GM12878 (cell line): Measurements from ENCODE around the gene HEPACAM. TPM values are rescaled to one million over a fixed set of nuclear protein-coding genes. Genes with fewer than 3 reads are reported as not detected.

ENCODE experiments used
- BCL11A ChIP-seq: IDR thresholded peaks from 2 replicates; pipeline ENCODE4 v1.6.1; 2011; ENCODE audit warnings: low read depth, low read length
- SUPT20H ChIP-seq: IDR thresholded peaks from 2 replicates; pipeline ENCODE4 v1.6.1; 2011; ENCODE audit warnings: low read depth, mild to moderate bottlenecking, low read length, moderate library complexity, borderline replicate concordance; ENCODE audit not compliant: control insufficient read depth
- polyA plus RNA-seq, 11 experiments: library from polyadenylated mRNA; depleted of rRNA in 4 of 11; unstranded in 6 of 11; stranded (reverse) in 5 of 11; fragments of >200 nt; fragmentation: Nextera tagmentation in 4 of 11; fragmentation: Illumina TruSeq in 1 of 11; extraction: Ambion mirVana in 4 of 11; extraction: Trizol in 1 of 11; gene quantifications; 1 replicate in 1 of 11; 2 replicates in 10 of 11; pipeline versions ENCODE4 v1.2.1 to v1.2.3, GENCODE V29; 2011 to 2016; ENCODE audit warnings: inconsistent platforms in 2 of 11, missing spikeins in 2 of 11, low read depth in 1 of 11
- total RNA-seq, 4 experiments: library from RNA; depleted of rRNA in 3 of 4; stranded (reverse); fragments of >200 nt in 3 of 4; fragmentation: Illumina TruSeq in 1 of 4; extraction: Trizol in 1 of 4; gene quantifications; 2 replicates each; pipeline versions ENCODE4 v1.2.1 to v1.2.3, GENCODE V29; 2013 to 2021

HEPACAM gene
- total and polyA plus RNA-seq, 10 of the 15 experiments (the other 5 are each of a cell fraction or from before 2014, with no cell fraction given): 0.03 TPM; not detected in 9

- no peak for TF ChIP-seq BCL11A
- TF ChIP-seq SUPT20H: no peak
These were observed 66.5 kb downstream of the HEPACAM start (continued) for GRCh38 chr11:124869331-124869730.

Other genes with a start within 250 kb of the HEPACAM start
Only the 7 nearest of the 11 such genes appear.
- 16.3 and 20.6 TPM in 2 replicates for gene ESAM, start 173.8 kb downstream of the HEPACAM start, total RNA-seq (2014; rRNA removed)
- 9.2 and 9.4 TPM in 2 replicates for gene ESAM, start 173.8 kb downstream of the HEPACAM start, total RNA-seq (2014; rRNA removed; fragmentation: Illumina TruSeq; extraction: Trizol)
- gene ESAM, start 173.8 kb downstream of the HEPACAM start, total RNA-seq (2021): 26.1 and 26.9 TPM in 2 replicates
- 5.7 and 15.3 TPM in 2 replicates for gene ESAM, start 173.8 kb downstream of the HEPACAM start, polyA plus RNA-seq (2011; rRNA removed)
- 14.4 and 18.4 TPM in 2 replicates for gene ESAM, start 173.8 kb downstream of the HEPACAM start, polyA plus RNA-seq (2014; fragmentation: Illumina TruSeq; extraction: Trizol)
- 1 to 10 TPM; 2.7 to 6.9 TPM for gene ESAM, start 173.8 kb downstream of the HEPACAM start, polyA plus RNA-seq (2014; fragmentation: Nextera tagmentation; extraction: Ambion mirVana)
- 22.3 and 24.6 TPM in 2 replicates for gene ESAM, start 173.8 kb downstream of the HEPACAM start, polyA plus RNA-seq (2014; rRNA removed)
- gene ESAM, start 173.8 kb downstream of the HEPACAM start, polyA plus RNA-seq (2016; fragmentation: Nextera tagmentation; extraction: Ambion mirVana): 10 to 100 TPM; 34.2 to 43.6 TPM
- gene MSANTD2, start 135.6 kb downstream of the HEPACAM start, total RNA-seq (2014; rRNA removed): 12.0 and 13.7 TPM in 2 replicates
- 10.6 and 11.2 TPM in 2 replicates for gene MSANTD2, start 135.6 kb downstream of the HEPACAM start, total RNA-seq (2014; rRNA removed; fragmentation: Illumina TruSeq; extraction: Trizol)
- gene MSANTD2, start 135.6 kb downstream of the HEPACAM start, total RNA-seq (2021): 8.7 and 9.0 TPM in 2 replicates
- gene MSANTD2, start 135.6 kb downstream of the HEPACAM start, polyA plus RNA-seq (2011; rRNA removed): 7.2 and 10.4 TPM in 2 replicates
- gene MSANTD2, start 135.6 kb downstream of the HEPACAM start, polyA plus RNA-seq (2014; fragmentation: Illumina TruSeq; extraction: Trizol): 11.6 and 17.5 TPM in 2 replicates
- gene MSANTD2, start 135.6 kb downstream of the HEPACAM start, polyA plus RNA-seq (2014; fragmentation: Nextera tagmentation; extraction: Ambion mirVana): 1 to 10 TPM; 3.0 to 4.1 TPM
- 12.4 and 13.8 TPM in 2 replicates for gene MSANTD2, start 135.6 kb downstream of the HEPACAM start, polyA plus RNA-seq (2014; rRNA removed)
- gene MSANTD2, start 135.6 kb downstream of the HEPACAM start, polyA plus RNA-seq (2016; fragmentation: Nextera tagmentation; extraction: Ambion mirVana): 1 to 10 TPM; 6.4 to 7.0 TPM
- gene ROBO3, start 70.6 kb downstream of the HEPACAM start, total RNA-seq (2014; rRNA removed): 0.23 and 0.65 TPM in 2 replicates
- 0.31 TPM in 1 of 2 replicates, not detected in the other for gene ROBO3, start 70.6 kb downstream of the HEPACAM start, total RNA-seq (2014; rRNA removed; fragmentation: Illumina TruSeq; extraction: Trizol)
- gene ROBO3, start 70.6 kb downstream of the HEPACAM start, total RNA-seq (2021): 0.24 and 0.36 TPM in 2 replicates
- 0.18 and 0.32 TPM in 2 replicates for gene ROBO3, start 70.6 kb downstream of the HEPACAM start, polyA plus RNA-seq (2011; rRNA removed)
- 0.10 TPM in 1 of 2 replicates, not detected in the other for gene ROBO3, start 70.6 kb downstream of the HEPACAM start, polyA plus RNA-seq (2014; fragmentation: Illumina TruSeq; extraction: Trizol)
- not detected for gene ROBO3, start 70.6 kb downstream of the HEPACAM start, polyA plus RNA-seq (2014; fragmentation: Nextera tagmentation; extraction: Ambion mirVana)
- 0.63 and 0.67 TPM in 2 replicates for gene ROBO3, start 70.6 kb downstream of the HEPACAM start, polyA plus RNA-seq (2014; rRNA removed)
- gene ROBO3, start 70.6 kb downstream of the HEPACAM start, polyA plus RNA-seq (2016; fragmentation: Nextera tagmentation; extraction: Ambion mirVana): under 1 TPM; 0.31 to 0.63 TPM
- not detected in 2 replicates for gene ROBO4, start 38.2 kb downstream of the HEPACAM start, total RNA-seq (2014; rRNA removed)
- not detected in 2 replicates for gene ROBO4, start 38.2 kb downstream of the HEPACAM start, total RNA-seq (2014; rRNA removed; fragmentation: Illumina TruSeq; extraction: Trizol)
- gene ROBO4, start 38.2 kb downstream of the HEPACAM start, total RNA-seq (2021): 0.21 TPM in 1 of 2 replicates, not detected in the other
- gene ROBO4, start 38.2 kb downstream of the HEPACAM start, polyA plus RNA-seq (2011; rRNA removed): not detected in 2 replicates
- not detected in 2 replicates for gene ROBO4, start 38.2 kb downstream of the HEPACAM start, polyA plus RNA-seq (2014; fragmentation: Illumina TruSeq; extraction: Trizol)
- not detected for gene ROBO4, start 38.2 kb downstream of the HEPACAM start, polyA plus RNA-seq (2014; fragmentation: Nextera tagmentation; extraction: Ambion mirVana)
- gene ROBO4, start 38.2 kb downstream of the HEPACAM start, polyA plus RNA-seq (2014; rRNA removed): not detected in 2 replicates
- not detected for gene ROBO4, start 38.2 kb downstream of the HEPACAM start, polyA plus RNA-seq (2016; fragmentation: Nextera tagmentation; extraction: Ambion mirVana)
- not detected in 2 replicates for gene HEPN1, start 16.8 kb downstream of the HEPACAM start, total RNA-seq (2014; rRNA removed)
- not detected in 2 replicates for gene HEPN1, start 16.8 kb downstream of the HEPACAM start, total RNA-seq (2014; rRNA removed; fragmentation: Illumina TruSeq; extraction: Trizol)
- not detected in 2 replicates for gene HEPN1, start 16.8 kb downstream of the HEPACAM start, total RNA-seq (2021)
- gene HEPN1, start 16.8 kb downstream of the HEPACAM start, polyA plus RNA-seq (2011; rRNA removed): not detected in 2 replicates
- gene HEPN1, start 16.8 kb downstream of the HEPACAM start, polyA plus RNA-seq (2014; fragmentation: Illumina TruSeq; extraction: Trizol): not detected in 2 replicates
- gene HEPN1, start 16.8 kb downstream of the HEPACAM start, polyA plus RNA-seq (2014; fragmentation: Nextera tagmentation; extraction: Ambion mirVana): not detected
- not detected in 2 replicates for gene HEPN1, start 16.8 kb downstream of the HEPACAM start, polyA plus RNA-seq (2014; rRNA removed)
- not detected for gene HEPN1, start 16.8 kb downstream of the HEPACAM start, polyA plus RNA-seq (2016; fragmentation: Nextera tagmentation; extraction: Ambion mirVana)
- 3.2 and 3.3 TPM in 2 replicates for gene CCDC15, start 18.2 kb upstream of the HEPACAM start, total RNA-seq (2014; rRNA removed)
- 5.3 and 5.4 TPM in 2 replicates for gene CCDC15, start 18.2 kb upstream of the HEPACAM start, total RNA-seq (2014; rRNA removed; fragmentation: Illumina TruSeq; extraction: Trizol)
- gene CCDC15, start 18.2 kb upstream of the HEPACAM start, total RNA-seq (2021): 2.3 and 3.2 TPM in 2 replicates
- 3.4 and 5.9 TPM in 2 replicates for gene CCDC15, start 18.2 kb upstream of the HEPACAM start, polyA plus RNA-seq (2011; rRNA removed)
- gene CCDC15, start 18.2 kb upstream of the HEPACAM start, polyA plus RNA-seq (2014; fragmentation: Illumina TruSeq; extraction: Trizol): 3.8 and 5.7 TPM in 2 replicates
- gene CCDC15, start 18.2 kb upstream of the HEPACAM start, polyA plus RNA-seq (2014; fragmentation: Nextera tagmentation; extraction: Ambion mirVana): 1 to 10 TPM; 2.0 to 2.8 TPM
- gene CCDC15, start 18.2 kb upstream of the HEPACAM start, polyA plus RNA-seq (2014; rRNA removed): 1.6 and 2.1 TPM in 2 replicates
- gene CCDC15, start 18.2 kb upstream of the HEPACAM start, polyA plus RNA-seq (2016; fragmentation: Nextera tagmentation; extraction: Ambion mirVana): 1 to 10 TPM; 4.1 to 4.4 TPM
- 2.4 and 2.7 TPM in 2 replicates for gene SLC37A2, start 127.3 kb upstream of the HEPACAM start, total RNA-seq (2014; rRNA removed)
- gene SLC37A2, start 127.3 kb upstream of the HEPACAM start, total RNA-seq (2014; rRNA removed; fragmentation: Illumina TruSeq; extraction: Trizol): 1.3 and 1.4 TPM in 2 replicates
- gene SLC37A2, start 127.3 kb upstream of the HEPACAM start, total RNA-seq (2021): 3.0 and 3.4 TPM in 2 replicates
- 8.3 and 9.8 TPM in 2 replicates for gene SLC37A2, start 127.3 kb upstream of the HEPACAM start, polyA plus RNA-seq (2011; rRNA removed)
- gene SLC37A2, start 127.3 kb upstream of the HEPACAM start, polyA plus RNA-seq (2014; fragmentation: Illumina TruSeq; extraction: Trizol): 1.4 and 1.7 TPM in 2 replicates
- under 1 TPM; 0.26 to 0.29 TPM for gene SLC37A2, start 127.3 kb upstream of the HEPACAM start, polyA plus RNA-seq (2014; fragmentation: Nextera tagmentation; extraction: Ambion mirVana)
- gene SLC37A2, start 127.3 kb upstream of the HEPACAM start, polyA plus RNA-seq (2014; rRNA removed): 2.5 and 2.7 TPM in 2 replicates
- 1 to 10 TPM in 1 of 2 experiments, under 1 TPM in 1; 0.99 to 2.3 TPM for gene SLC37A2, start 127.3 kb upstream of the HEPACAM start, polyA plus RNA-seq (2016; fragmentation: Nextera tagmentation; extraction: Ambion mirVana)